ENCODE data around the gene CALML4.
"Not testable (repeated sequence)": the region's sequence is repeated elsewhere in the genome, so short reads cannot be mapped to it uniquely, and the experiment has no call there.

CALML4 gene

DNA sequence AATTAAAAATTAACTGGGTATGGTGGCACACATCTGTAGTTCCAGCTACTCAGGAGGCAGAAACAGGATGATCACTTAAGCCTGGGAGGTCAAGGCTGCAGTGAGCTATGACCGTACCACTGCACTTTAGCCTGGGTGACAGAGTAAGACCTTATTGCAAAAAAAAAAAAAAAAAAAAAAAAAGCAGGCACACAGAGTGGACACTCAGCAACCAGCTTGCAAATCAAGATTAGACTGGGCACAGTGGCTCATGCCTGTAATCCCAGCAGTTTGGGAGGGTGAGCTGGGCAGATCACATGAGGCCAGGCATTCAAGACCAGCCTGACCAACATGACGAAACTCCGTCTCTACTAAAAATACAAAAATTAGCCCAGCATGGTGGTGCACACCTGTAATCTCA, 19.0 kb upstream of the CALML4 start:
- no peak overlapping the region for H2AFZ ChIP-seq (ENCODE audit: low read length, unreplicated experiment)
- H3K27ac ChIP-seq (ENCODE audit: low read depth, low read length) = no peak overlapping the region
- peaks cover 12% of the 10 kb centered on the region for H3K4me1 ChIP-seq (ENCODE audit: control insufficient read depth, insufficient read depth, low read length, unreplicated experiment)
- 0 out of 2 replicates have a peak, but pooled peaks cover 2% of the 10 kb centered on the region for H3K36me3 ChIP-seq (ENCODE audit: insufficient read depth, low read length)
- H3K79me2 ChIP-seq (ENCODE audit: control insufficient read depth, insufficient read depth, low read length, unreplicated experiment) = peaks cover 53% of the 10 kb centered on the region
- H3K4me3 ChIP-seq (ENCODE audit: low read depth, low read length) = no peak overlapping the region
- H3K27me3 ChIP-seq (ENCODE audit: insufficient read depth, low read length) = no peaks in the 10 kb centered on the region

DNA sequence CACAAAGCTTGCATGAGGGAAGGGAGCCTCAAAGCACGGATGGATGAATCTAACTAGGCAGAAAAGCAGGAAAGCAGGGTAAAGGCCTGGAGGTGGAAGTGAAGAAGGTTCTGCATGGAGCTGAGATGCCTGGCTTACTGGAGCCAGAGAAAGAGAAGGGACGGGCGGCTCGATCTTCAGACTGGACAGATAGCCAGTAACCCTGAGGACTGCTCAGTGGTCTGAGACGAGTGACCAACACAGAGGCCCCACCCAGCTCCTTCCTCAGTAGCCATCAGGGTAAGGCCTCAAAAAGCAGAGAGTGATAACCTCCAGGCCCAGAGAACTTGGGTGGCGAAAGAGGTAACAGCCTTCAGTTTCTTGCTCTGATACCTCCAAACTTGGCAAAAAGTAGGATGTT, 18.0 kb upstream of the CALML4 start:
- Histone ChIP-seq H3K27ac (ENCODE audit: low read depth, low read length) (no peak overlapping the region), H3K27me3 (ENCODE audit: insufficient read depth, low read length) (no peaks in the 10 kb centered on the region), H3K36me3 (ENCODE audit: insufficient read depth, low read length) (peaks cover 9% of the 10 kb centered on the region; the same call in 1 of the 2 replicates), H3K4me3 (ENCODE audit: low read depth, low read length) (no peak overlapping the region), H2AFZ (ENCODE audit: low read length, unreplicated experiment) (no peak overlapping the region), H3K4me1 (ENCODE audit: control insufficient read depth, insufficient read depth, low read length, unreplicated experiment) (peaks cover 9% of the 10 kb centered on the region), H3K79me2 (ENCODE audit: control insufficient read depth, insufficient read depth, low read length, unreplicated experiment) (peaks cover 53% of the 10 kb centered on the region)

DNA sequence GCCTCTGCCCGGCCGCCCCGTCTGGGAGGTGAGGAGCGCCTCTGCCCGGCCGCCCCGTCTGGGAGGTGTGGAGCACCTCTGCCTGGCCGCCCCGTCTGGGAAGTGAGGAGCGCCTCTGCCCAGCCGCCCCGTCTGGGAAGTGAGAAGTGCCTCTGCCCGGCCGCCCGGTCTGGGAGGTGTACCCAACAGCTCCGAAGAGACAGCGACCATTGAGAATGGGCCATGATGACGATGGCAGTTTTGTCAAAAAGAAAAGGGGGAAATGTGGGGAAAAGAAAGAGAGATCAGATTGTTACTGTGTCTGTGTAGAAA, 17.3 kb upstream of the CALML4 start:
- H3K4me3 ChIP-seq (ENCODE audit: low read depth, low read length); H3K4me1 ChIP-seq (ENCODE audit: control insufficient read depth, insufficient read depth, low read length, unreplicated experiment); H3K36me3 ChIP-seq (ENCODE audit: insufficient read depth, low read length); H3K27me3 ChIP-seq (ENCODE audit: insufficient read depth, low read length); H2AFZ ChIP-seq (ENCODE audit: low read length, unreplicated experiment); H3K27ac ChIP-seq (ENCODE audit: low read depth, low read length): not testable (repeated sequence)
- peaks cover 52% of the 10 kb centered on the region for H3K79me2 ChIP-seq (ENCODE audit: control insufficient read depth, insufficient read depth, low read length, unreplicated experiment)

DNA sequence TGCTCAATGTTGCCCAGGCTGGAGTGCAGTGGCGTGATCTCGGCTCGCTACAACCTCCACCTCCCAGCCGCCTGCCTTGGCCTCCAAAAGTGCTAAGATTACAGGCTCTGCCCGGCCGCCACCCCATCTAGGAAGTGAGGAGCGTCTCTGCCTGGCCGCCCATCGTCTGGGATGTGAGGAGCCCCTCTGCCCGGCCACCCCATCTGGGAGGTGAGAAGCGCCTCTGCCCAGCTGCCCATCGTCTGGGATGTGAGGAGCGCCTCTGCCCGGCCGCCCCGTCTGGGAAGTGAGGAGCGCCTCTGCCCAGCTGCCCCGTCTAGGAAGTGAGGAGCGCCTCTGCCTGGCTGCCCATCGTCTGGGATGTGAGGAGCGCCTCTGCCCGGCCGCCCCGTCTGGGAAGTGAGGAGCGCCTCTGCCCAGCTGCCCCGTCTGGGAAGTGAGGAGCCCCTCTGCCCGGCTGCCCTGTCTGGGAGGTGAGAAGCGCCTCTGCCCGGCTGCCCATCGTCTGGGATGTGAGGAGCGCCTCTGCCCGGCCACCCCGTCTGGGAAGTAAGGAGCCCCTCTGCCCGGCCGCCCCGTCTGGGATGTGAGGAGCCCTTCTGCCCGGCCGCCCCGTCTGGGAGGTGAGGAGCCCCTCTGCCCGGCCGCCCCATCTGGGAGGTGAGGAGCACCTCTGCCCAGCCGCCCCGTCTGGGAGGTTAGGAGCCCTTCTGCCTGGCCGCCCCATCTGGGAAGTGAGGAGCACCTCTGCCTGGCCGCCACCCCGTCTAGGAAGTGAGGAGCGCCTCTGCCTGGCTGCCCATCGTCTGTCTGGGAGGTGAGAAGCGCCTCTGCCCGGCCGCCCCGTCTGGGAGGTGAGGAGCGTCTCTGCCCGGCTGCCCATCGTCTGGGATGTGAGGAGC, 16.6 kb upstream of the CALML4 start:
- H3K27me3 ChIP-seq (ENCODE audit: insufficient read depth, low read length); H3K27ac ChIP-seq (ENCODE audit: low read depth, low read length); H3K4me1 ChIP-seq (ENCODE audit: control insufficient read depth, insufficient read depth, low read length, unreplicated experiment); H2AFZ ChIP-seq (ENCODE audit: low read length, unreplicated experiment); H3K4me3 ChIP-seq (ENCODE audit: low read depth, low read length); H3K36me3 ChIP-seq (ENCODE audit: insufficient read depth, low read length): not testable (repeated sequence)
- peaks cover 50% of the 10 kb centered on the region for H3K79me2 ChIP-seq (ENCODE audit: control insufficient read depth, insufficient read depth, low read length, unreplicated experiment)

DNA sequence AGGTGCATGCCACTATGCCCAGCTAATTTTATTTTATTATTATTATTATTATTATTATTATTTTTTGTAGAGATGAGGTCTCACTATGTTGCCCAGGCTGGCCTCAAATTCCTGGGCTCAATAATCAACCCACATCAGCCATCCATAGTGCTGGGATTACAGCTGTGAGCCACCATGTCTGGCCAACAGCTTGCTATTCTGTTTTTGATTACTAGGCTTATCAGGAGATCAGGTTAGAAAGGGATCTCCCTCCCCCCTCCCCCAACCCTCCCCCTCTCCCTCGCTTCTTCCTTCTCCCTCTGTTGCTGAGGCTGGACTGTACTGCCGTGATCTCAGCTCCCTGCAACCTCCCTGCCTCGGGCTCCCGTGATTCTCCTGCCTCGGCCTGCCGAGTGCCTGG, 15.8 kb upstream of the CALML4 start:
- Histone ChIP-seq H3K27me3 (ENCODE audit: insufficient read depth, low read length) (no peaks in the 10 kb centered on the region), H3K36me3 (ENCODE audit: insufficient read depth, low read length) (peaks cover 9% of the 10 kb centered on the region; the same call in 1 of the 2 replicates), H3K4me3 (ENCODE audit: low read depth, low read length) (no peak overlapping the region), H2AFZ (ENCODE audit: low read length, unreplicated experiment) (no peak overlapping the region), H3K79me2 (ENCODE audit: control insufficient read depth, insufficient read depth, low read length, unreplicated experiment) (peaks cover 50% of the 10 kb centered on the region), H3K27ac (ENCODE audit: low read depth, low read length) (no peak overlapping the region), H3K4me1 (ENCODE audit: control insufficient read depth, insufficient read depth, low read length, unreplicated experiment) (no peaks in the 10 kb centered on the region)

DNA sequence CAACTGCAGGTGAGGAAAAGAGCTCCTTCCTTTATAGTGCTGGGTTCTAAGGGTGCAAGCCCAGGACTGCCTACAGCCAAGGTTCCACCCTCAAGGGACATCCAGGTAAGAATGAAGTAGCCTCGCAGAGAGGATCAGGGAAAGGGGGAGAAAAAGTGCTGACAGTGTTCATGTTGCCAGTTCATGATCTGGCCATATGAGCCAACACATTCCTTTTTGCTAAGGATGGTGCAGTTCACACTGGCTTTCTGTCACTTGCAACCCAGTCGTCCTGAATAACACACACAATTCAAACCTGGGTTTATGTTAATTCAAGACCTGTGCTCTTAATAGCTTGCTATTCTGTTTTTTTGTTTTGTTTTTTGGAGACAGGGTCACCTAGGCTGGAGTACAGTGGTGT, 15.4 kb upstream of the CALML4 start:
- H3K27ac ChIP-seq (ENCODE audit: low read depth, low read length) = no peak overlapping the region
- H2AFZ ChIP-seq (ENCODE audit: low read length, unreplicated experiment) = no peak overlapping the region
- H3K36me3 ChIP-seq (ENCODE audit: insufficient read depth, low read length) = peaks cover 9% of the 10 kb centered on the region; the same call in 1 of the 2 replicates
- H3K27me3 ChIP-seq (ENCODE audit: insufficient read depth, low read length) = no peaks in the 10 kb centered on the region
- no peak overlapping the region for H3K4me3 ChIP-seq (ENCODE audit: low read depth, low read length)
- H3K79me2 ChIP-seq (ENCODE audit: control insufficient read depth, insufficient read depth, low read length, unreplicated experiment) = peaks cover 50% of the 10 kb centered on the region
- no peaks in the 10 kb centered on the region for H3K4me1 ChIP-seq (ENCODE audit: control insufficient read depth, insufficient read depth, low read length, unreplicated experiment)

DNA sequence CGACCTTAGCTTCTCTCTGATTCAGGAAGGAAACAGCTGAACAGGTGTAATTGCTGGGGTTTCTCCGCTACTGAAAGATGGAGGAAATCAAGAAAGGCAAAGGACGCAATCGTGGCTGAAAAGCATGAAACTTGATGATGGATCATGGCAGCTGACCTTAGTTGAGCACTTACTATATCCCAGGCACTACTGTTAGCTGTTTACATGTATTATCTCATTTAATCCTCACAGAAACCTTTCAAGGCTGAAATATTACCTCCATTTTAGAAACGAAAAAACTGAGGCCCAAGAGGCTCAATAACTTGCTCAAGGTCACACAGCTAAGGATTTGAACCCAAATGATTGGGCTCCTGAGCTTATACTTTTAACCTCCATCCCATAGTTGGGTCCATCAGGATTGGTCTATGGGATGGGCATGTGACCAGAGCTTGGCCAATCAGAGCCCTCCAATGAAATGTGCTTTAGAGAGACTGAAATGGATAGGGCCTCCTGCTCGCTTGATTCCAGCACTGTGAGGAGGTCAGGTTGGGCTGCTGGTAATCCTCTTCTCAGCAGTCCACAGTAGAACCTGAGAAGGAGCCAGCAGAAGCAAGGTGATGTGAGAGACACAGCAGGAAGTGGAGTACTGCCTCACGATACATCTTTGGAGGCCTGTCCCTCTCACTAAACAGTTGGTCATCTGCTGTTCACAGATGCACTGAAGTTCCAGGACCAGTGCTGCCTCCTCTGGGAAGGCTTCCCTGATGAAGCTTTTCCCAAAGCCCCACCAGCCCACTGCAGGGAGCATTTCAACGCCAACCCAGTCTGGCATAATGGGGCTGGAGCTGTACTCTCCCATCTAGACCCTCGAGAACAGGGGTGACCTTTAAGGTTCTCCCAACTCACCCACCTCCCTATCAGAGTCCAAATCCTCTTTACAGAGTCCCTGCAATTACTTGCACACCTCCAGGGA, 14.0 kb upstream of the CALML4 start:
- Histone ChIP-seq H2AFZ (ENCODE audit: low read length, unreplicated experiment) (no peak overlapping the region), H3K27ac (ENCODE audit: low read depth, low read length) (no peak overlapping the region), H3K4me1 (ENCODE audit: control insufficient read depth, insufficient read depth, low read length, unreplicated experiment) (no peaks in the 10 kb centered on the region), H3K4me3 (ENCODE audit: low read depth, low read length) (no peak overlapping the region), H3K27me3 (ENCODE audit: insufficient read depth, low read length) (no peaks in the 10 kb centered on the region), H3K79me2 (ENCODE audit: control insufficient read depth, insufficient read depth, low read length, unreplicated experiment) (peaks cover 40% of the 10 kb centered on the region), H3K36me3 (ENCODE audit: insufficient read depth, low read length) (peaks cover 9% of the 10 kb centered on the region; the same call in 1 of the 2 replicates)

DNA sequence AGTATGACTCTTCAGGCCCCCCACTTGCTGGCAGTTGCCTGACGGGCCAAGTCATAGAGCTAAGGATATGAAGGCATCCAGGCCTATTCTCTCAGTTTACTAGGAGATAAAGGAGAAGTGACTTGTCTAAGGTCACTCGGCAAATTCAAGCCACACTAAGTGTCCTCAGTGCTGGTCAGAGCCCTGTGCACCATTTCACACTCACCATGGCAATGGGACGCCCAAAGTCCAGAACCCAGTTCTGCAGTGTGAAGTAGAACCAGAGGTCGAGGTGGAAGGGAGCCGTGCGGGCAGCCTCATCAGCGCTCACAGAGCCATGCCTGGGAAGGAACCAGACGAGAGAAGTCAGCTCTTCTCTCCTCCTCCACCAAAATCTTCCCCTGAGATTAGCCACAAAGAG, 13.2 kb upstream of the CALML4 start:
- Histone ChIP-seq H3K4me1 (ENCODE audit: control insufficient read depth, insufficient read depth, low read length, unreplicated experiment) (no peaks in the 10 kb centered on the region), H3K36me3 (ENCODE audit: insufficient read depth, low read length) (peaks cover 9% of the 10 kb centered on the region; the same call in 1 of the 2 replicates), H3K27ac (ENCODE audit: low read depth, low read length) (no peak overlapping the region), H3K4me3 (ENCODE audit: low read depth, low read length) (no peak overlapping the region), H3K79me2 (ENCODE audit: control insufficient read depth, insufficient read depth, low read length, unreplicated experiment) (peaks cover 35% of the 10 kb centered on the region), H3K27me3 (ENCODE audit: insufficient read depth, low read length) (no peaks in the 10 kb centered on the region), H2AFZ (ENCODE audit: low read length, unreplicated experiment) (no peak overlapping the region)

DNA sequence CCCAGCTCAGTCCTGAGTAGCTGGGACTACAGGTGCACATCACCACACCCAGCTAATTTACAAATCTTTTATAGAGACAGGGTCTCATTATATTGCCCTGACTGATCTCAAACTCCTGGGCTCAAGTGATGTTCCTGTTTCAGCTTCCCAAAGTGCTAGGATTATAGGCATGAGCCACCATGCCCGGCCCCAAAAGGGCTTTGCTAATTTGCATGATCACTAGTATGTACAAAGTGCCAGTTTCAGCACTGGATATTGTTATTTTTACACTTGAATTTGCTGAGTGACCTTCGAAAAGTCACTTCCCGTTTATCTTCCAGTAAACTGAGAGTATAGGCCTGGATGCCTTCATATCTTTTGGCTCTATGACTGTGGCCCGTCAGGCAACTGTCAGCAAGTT, 12.2 kb upstream of the CALML4 start:
- Histone ChIP-seq H3K4me3 (ENCODE audit: low read depth, low read length) (no peak overlapping the region), H3K27me3 (ENCODE audit: insufficient read depth, low read length) (no peaks in the 10 kb centered on the region), H3K27ac (ENCODE audit: low read depth, low read length) (no peak overlapping the region), H2AFZ (ENCODE audit: low read length, unreplicated experiment) (no peak overlapping the region), H3K36me3 (ENCODE audit: insufficient read depth, low read length) (peaks cover 9% of the 10 kb centered on the region; the same call in 1 of the 2 replicates), H3K79me2 (ENCODE audit: control insufficient read depth, insufficient read depth, low read length, unreplicated experiment) (peaks cover 32% of the 10 kb centered on the region), H3K4me1 (ENCODE audit: control insufficient read depth, insufficient read depth, low read length, unreplicated experiment) (no peaks in the 10 kb centered on the region)

DNA sequence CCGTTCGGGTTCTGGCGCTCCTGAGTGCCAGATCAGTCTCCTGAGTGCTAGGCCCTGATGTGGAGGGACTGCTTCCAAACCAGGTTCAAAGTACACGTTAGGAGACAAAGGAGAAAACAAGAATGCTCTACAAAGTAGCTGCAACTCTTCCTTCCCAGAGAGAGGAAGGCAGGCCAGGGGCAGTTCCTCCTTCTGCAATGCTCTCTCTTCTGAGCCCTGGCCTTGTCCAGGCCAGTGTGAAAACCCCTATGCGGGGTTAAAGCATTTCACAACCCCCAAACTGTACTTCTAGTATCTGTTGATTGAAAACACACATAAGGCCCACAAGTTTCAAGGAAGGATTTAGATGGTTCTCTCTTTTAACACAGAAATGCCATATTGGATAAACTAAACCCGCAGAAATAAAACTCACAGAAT, 9.7 kb upstream of the CALML4 start:
- Histone ChIP-seq H2AFZ (ENCODE audit: low read length, unreplicated experiment) (no peak overlapping the region), H3K4me3 (ENCODE audit: low read depth, low read length) (no peak overlapping the region)

More for the DNA sequence above, 9.7 kb upstream of the CALML4 start:
- Histone ChIP-seq H3K79me2 (ENCODE audit: control insufficient read depth, insufficient read depth, low read length, unreplicated experiment) (peaks cover 25% of the 10 kb centered on the region), H3K36me3 (ENCODE audit: insufficient read depth, low read length) (peaks cover 9% of the 10 kb centered on the region; the same call in 1 of the 2 replicates), H3K27me3 (ENCODE audit: insufficient read depth, low read length) (no peaks in the 10 kb centered on the region), H3K4me1 (ENCODE audit: control insufficient read depth, insufficient read depth, low read length, unreplicated experiment) (no peaks in the 10 kb centered on the region), H3K27ac (ENCODE audit: low read depth, low read length) (no peak overlapping the region)

Measured in ACC112 (cell line).